A673 (cell line): ENCODE data around the gene SYT9. TPM values are rescaled to one million over a fixed set of nuclear protein-coding genes. Genes with fewer than 3 reads are reported as not detected.

Experiments
- BruUV-seq: library from RNA; stranded (reverse); fragments of 400-500 nt; replicated peaks from 2 replicates; lab custom pipeline; 2021; lab: Mats Ljungman, UMichigan
- CTCF ChIA-PET: fragments of 300-600 bp; sonication (Branson Sonifier 250); formaldehyde crosslinking; loops from one replicate; lab custom pipeline; 2022; ENCODE audit warnings: antibody characterized with exemption; lab: Charles Lee
- POLR2A ChIA-PET: fragments of 300-600 bp; sonication (Branson Sonifier 250); formaldehyde crosslinking; loops from one replicate; lab custom pipeline; 2022; ENCODE audit warnings: antibody characterized with exemption; ENCODE audit not compliant: low non-redundant PET; lab: Charles Lee
- DNase-seq: peaks from one replicate; pipeline ENCODE4 v3.0.0-alpha.2; 2015; ENCODE audit warnings: low spot score
- H3K27ac ChIP-seq: fragments of 200-600 bp; sonication (generic); 2 replicates; pipeline ENCODE4 v1.5.1; 2016; ENCODE audit warnings: mixed run types, low read depth, mild to moderate bottlenecking, mixed read lengths, antibody characterized with exemption, low read length; ENCODE audit not compliant: poor library complexity, severe bottlenecking
- H3K27me3 ChIP-seq: fragments of 200-600 bp; sonication (generic); replicated peaks from 2 replicates; pipeline ENCODE4 v1.6.1; 2017; ENCODE audit warnings: mixed run types, low read depth, mild to moderate bottlenecking, mixed read lengths, antibody characterized with exemption, low read length; ENCODE audit not compliant: insufficient read depth, poor library complexity
- H3K36me3 ChIP-seq: fragments of 200-600 bp; sonication (generic); 2 replicates; pipeline ENCODE4 v1.6.1; 2016; ENCODE audit warnings: mixed run types, mild to moderate bottlenecking, mixed read lengths, antibody characterized with exemption, low read length; ENCODE audit not compliant: insufficient read depth, poor library complexity, severe bottlenecking
- H3K4me1 ChIP-seq: fragments of 200-600 bp; sonication (generic); 2 replicates; pipeline ENCODE4 v1.6.1; 2017; ENCODE audit warnings: mixed run types, mild to moderate bottlenecking, mixed read lengths, antibody characterized with exemption, low read length; ENCODE audit not compliant: insufficient read depth, poor library complexity, severe bottlenecking
- H3K4me3 ChIP-seq: fragments of 200-600 bp; sonication (generic); 2 replicates; pipeline ENCODE4 v1.5.1; 2016; ENCODE audit warnings: low read depth, mixed run types, mild to moderate bottlenecking, mixed read lengths, low read length; ENCODE audit not compliant: poor library complexity, severe bottlenecking
- H3K9me3 ChIP-seq: fragments of 200-600 bp; sonication (generic); 2 replicates; pipeline ENCODE4 v1.6.1; 2016; ENCODE audit warnings: mixed run types, low read depth, mild to moderate bottlenecking, mixed read lengths, antibody characterized with exemption, low read length; ENCODE audit not compliant: poor library complexity, severe bottlenecking
- CTCF ChIP-seq: fragments of 300-800, 200-600 bp; sonication (generic); conservative IDR thresholded peaks from 2 replicates; pipeline ENCODE4 v1.5.1; 2017; ENCODE audit warnings: low read depth, mild to moderate bottlenecking, antibody characterized with exemption, low read length, moderate library complexity, mixed read lengths
- EZH2 ChIP-seq: fragments of 200-600 bp; sonication (generic); IDR thresholded peaks from 2 replicates; pipeline ENCODE4 v1.6.1; 2017; ENCODE audit warnings: borderline replicate concordance, low read depth, mild to moderate bottlenecking, mixed read lengths, antibody characterized with exemption, low read length; ENCODE audit not compliant: poor library complexity, severe bottlenecking
- intact Hi-C: fragments of 100-400 bp; cut with micrococcal nuclease; formaldehyde crosslinking; loops from one replicate; pipeline ENCODE4 v1.10.0; 2022; ENCODE audit not compliant: unreplicated experiment
- total RNA-seq: library from RNA; stranded (reverse); gene quantifications from 2 replicates; pipeline ENCODE4 v1.2.3, GENCODE V29; 2021

SYT9 gene
- total RNA-seq, 1 experiment from 2014 or later = not detected

GRCh38 chr11:7436146-7436545 is 184.4 kb downstream of the SYT9 start:
- Histone ChIP-seq H3K9me3 (no peaks in the 10 kb centered on the region), H3K4me3 (no peak overlapping the region), H3K36me3 (no peaks in the 10 kb centered on the region), H3K27me3 (no peaks in the 10 kb centered on the region), H3K4me1 (no peaks in the 10 kb centered on the region), H3K27ac (no peak overlapping the region)
- ChIA-PET CTCF (no interaction called here), POLR2A (no interaction called here)
- no peak for TF ChIP-seq EZH2
- no peak for TF ChIP-seq CTCF
- intact Hi-C loops = no loop called here
- no TSS peak for BruUV-seq
- no peak for DNase-seq

GRCh38 chr11:7436657-7437056 is 185.0 kb downstream of the SYT9 start:
- Histone ChIP-seq H3K36me3 (no peaks in the 10 kb centered on the region), H3K27me3 (no peaks in the 10 kb centered on the region), H3K27ac (no peak overlapping the region), H3K4me1 (no peaks in the 10 kb centered on the region), H3K9me3 (no peaks in the 10 kb centered on the region), H3K4me3 (no peak overlapping the region)
- ChIA-PET CTCF (no interaction called here), POLR2A (no interaction called here)
- DNase-seq = no peak
- intact Hi-C loops = no loop called here
- TF ChIP-seq EZH2 (no peak), CTCF (no peak)
- no TSS peak for BruUV-seq

- CTCF ChIA-PET = interaction anchor here (0.6 kb wide), 1 partner anchor 85 kb away, joined by 3 read pairs; no protein-coding TSS in a partner anchor
- BruUV-seq = no TSS peak
- DNase-seq = no peak
- no peak for TF ChIP-seq CTCF
- TF ChIP-seq EZH2 = no peak
- intact Hi-C loops = no loop called here
- H3K36me3 ChIP-seq = no peaks in the 10 kb centered on the region
- POLR2A ChIA-PET = no interaction called here
- H3K9me3 ChIP-seq = no peaks in the 10 kb centered on the region
- H3K27ac ChIP-seq = no peak overlapping the region
- no peaks in the 10 kb centered on the region for H3K4me1 ChIP-seq
- no peaks in the 10 kb centered on the region for H3K27me3 ChIP-seq
- H3K4me3 ChIP-seq = no peak overlapping the region
These were observed 186.0 kb downstream of the SYT9 start for GRCh38 chr11:7437696-7438095.
